AG04450 (cell line): ENCODE results near the gene CCDC71. TPM values are rescaled to one million over a fixed set of nuclear protein-coding genes. Genes with fewer than 3 reads are reported as not detected.

Experiments
- CTCF ChIA-PET: fragments of 300-600, 350-600 bp; formaldehyde crosslinking; extraction: SDS; loops from one replicate; lab custom pipeline; 2022; ENCODE audit warnings: antibody characterized with exemption, inconsistent platforms; lab: Charles Lee
- POLR2A ChIA-PET: fragments of 350-600 bp; formaldehyde crosslinking; extraction: SDS; loops from one replicate; lab custom pipeline; 2021; ENCODE audit warnings: antibody characterized with exemption, inconsistent platforms; lab: Yijun Ruan, JAX
- DNase-seq: peaks from one replicate; pipeline ENCODE4 v3.0.0-alpha.2; 2011; ENCODE audit warnings: low read depth, low spot score
- H3K27ac ChIP-seq: one replicate; pipeline ENCODE4 v1.5.1; 2012; ENCODE audit warnings: low read depth, low read length, control low read depth
- H3K27me3 ChIP-seq: one replicate; pipeline ENCODE4 v1.6.0; 2012; ENCODE audit warnings: low read length; ENCODE audit not compliant: control insufficient read depth, insufficient read depth
- H3K4me3 ChIP-seq: 2 replicates; pipeline ENCODE4 v1.5.1; 2011; ENCODE audit warnings: mild to moderate bottlenecking, low read depth, low read length, control low read depth
- H3K9me3 ChIP-seq: 2 replicates; pipeline ENCODE4 v1.5.1; 2012; ENCODE audit warnings: low read length; ENCODE audit not compliant: control insufficient read depth, insufficient read depth
- CTCF ChIP-seq: IDR thresholded peaks from 2 replicates; pipeline ENCODE4 v1.5.1; 2011; ENCODE audit warnings: low read depth, low read length, control low read depth, inconsistent platforms
- polyA plus RNA-seq: library from polyadenylated mRNA; depleted of rRNA; stranded (reverse); fragments of >200 nt; gene quantifications from 2 replicates; pipeline ENCODE4 v1.2.3, GENCODE V29; 2011

CCDC71 gene
- polyA plus RNA-seq, 1 experiment = 19.6 TPM

- CTCF ChIA-PET = interaction anchor here (0.6 to 1.5 kb wide), 2 partner anchors 17 to 1346 kb away, joined by 4 to 12 read pairs; no protein-coding TSS in a partner anchor
- Histone ChIP-seq H3K4me3 (no peak overlapping the region), H3K27me3 (no peaks in the 10 kb centered on the region), H3K9me3 (no peaks in the 10 kb centered on the region; the same call in 1 of the 2 replicates), H3K27ac (no peak overlapping the region)
- POLR2A ChIA-PET = interaction anchor here (0.5 kb wide), 1 partner anchor 57 kb away, joined by 4 read pairs; no protein-coding TSS in a partner anchor
- DNase-seq = no peak
- no peak for TF ChIP-seq CTCF
Measured at GRCh38 chr3:49153349-49153912, 12.7 kb downstream of the CCDC71 start.

- no peak overlapping the region for H3K27ac ChIP-seq
- H3K27me3 ChIP-seq = no peaks in the 10 kb centered on the region
- no peak overlapping the region for H3K4me3 ChIP-seq
- CTCF ChIA-PET = no interaction called here
- no peak for TF ChIP-seq CTCF
- no peaks in the 10 kb centered on the region; the same call in 1 of the 2 replicates for H3K9me3 ChIP-seq
- no peak for DNase-seq
- POLR2A ChIA-PET = no interaction called here
Measured at GRCh38 chr3:49151610-49152009, 14.5 kb downstream of the CCDC71 start.

GRCh38 chr3:49148159-49148558 is 18.0 kb downstream of the CCDC71 start:
- Histone ChIP-seq H3K4me3 (no peak overlapping the region), H3K9me3 (no peaks in the 10 kb centered on the region; the same call in 1 of the 2 replicates), H3K27me3 (no peaks in the 10 kb centered on the region), H3K27ac (no peak overlapping the region)
- DNase-seq = no peak
- no peak for TF ChIP-seq CTCF
- POLR2A ChIA-PET = no interaction called here
- CTCF ChIA-PET = interaction anchor here (0.7 kb wide), 1 partner anchor 336 kb away, joined by 3 read pairs; no protein-coding TSS in a partner anchor

GRCh38 chr3:49140080-49140479 is 26.1 kb downstream of the CCDC71 start:
- ChIA-PET CTCF (no interaction called here), POLR2A (no interaction called here)
- no peak for TF ChIP-seq CTCF
- DNase-seq = no peak
- Histone ChIP-seq H3K4me3 (no peak overlapping the region), H3K9me3 (no peaks in the 10 kb centered on the region; the same call in none of the 2 replicates), H3K27me3 (peaks cover 5% of the 10 kb centered on the region), H3K27ac (no peak overlapping the region)

GRCh38 chr3:49135499-49135898 is 30.6 kb downstream of the CCDC71 start:
- CTCF ChIA-PET = no interaction called here
- no peak for TF ChIP-seq CTCF
- no peak for DNase-seq
- no peaks in the 10 kb centered on the region for H3K9me3 ChIP-seq
- peaks cover 2% of the 10 kb centered on the region for H3K27me3 ChIP-seq
- H3K4me3 ChIP-seq = no peak overlapping the region
- no peak overlapping the region for H3K27ac ChIP-seq
- POLR2A ChIA-PET = no interaction called here
